ELR (cell line): ENCODE data around the gene ALG2.
A peak's percentile ranks its signal among the peaks of the same experiment; 100 is the strongest.

ENCODE experiments used
- DNase-seq: peaks from one replicate; pipeline ENCODE4 v3.0.0-alpha.2; 2015; ENCODE audit warnings: low read depth

ALG2 gene

GRCh38 chr9:99192786-99193465 is 28.8 kb downstream of the ALG2 start:
- peak; percentile 60 for DNase-seq

GRCh38 chr9:99190597-99191283 is 31.0 kb downstream of the ALG2 start:
- no peak for DNase-seq

DNA sequence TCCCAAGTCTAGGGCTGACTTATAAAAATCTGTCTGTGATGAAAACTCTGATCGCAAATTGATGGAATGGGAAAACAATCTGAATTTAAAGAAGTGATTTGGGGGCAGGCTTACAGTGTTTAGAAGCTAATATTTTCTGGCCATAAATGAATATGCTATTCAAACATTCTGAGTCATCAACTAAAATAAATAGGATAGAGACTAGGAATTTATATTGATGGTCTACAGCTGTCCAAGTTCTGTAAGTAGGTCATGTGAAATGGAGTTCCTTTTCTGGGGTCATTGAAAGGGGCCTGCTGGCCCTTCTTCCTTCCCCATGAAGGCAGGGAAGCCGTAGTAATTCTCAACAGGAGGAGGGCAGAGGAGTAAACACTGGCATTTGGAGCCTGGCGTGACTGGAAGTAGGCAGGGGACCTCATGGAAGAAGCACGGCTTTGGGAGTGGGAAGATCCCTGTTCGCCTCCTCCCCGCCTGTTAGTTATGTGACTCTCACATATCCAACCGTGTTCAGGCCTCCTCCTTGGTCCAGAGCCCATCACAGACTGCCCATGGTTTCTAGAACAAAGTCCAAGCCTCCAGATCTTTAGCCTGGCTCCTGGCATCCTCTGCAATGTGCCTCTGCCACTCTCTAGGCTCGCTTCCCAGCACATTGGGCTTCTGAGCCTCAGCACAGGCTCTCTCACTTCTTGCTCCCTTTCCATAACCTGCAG is 31.7 kb downstream of the ALG2 start:
- DNase-seq, result no peak

DNA sequence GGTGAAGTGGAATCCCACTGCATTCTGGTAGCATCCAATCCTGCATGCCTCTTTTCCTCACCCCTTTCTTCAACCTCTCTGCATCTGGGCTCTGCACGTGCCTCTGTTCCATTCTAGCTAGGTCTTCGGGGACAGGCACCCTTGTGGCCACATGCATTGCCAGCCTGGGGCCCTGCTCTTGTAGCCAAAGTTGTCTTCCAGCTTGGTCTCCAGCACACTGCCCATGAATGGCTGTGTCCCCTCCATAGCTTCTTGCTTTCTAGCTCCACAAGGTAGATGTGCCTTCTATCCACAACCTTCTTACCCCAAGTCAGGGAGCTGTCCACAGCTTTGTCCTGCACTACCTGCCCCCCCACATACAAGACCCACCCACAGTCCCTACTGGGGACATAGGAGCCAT is 32.6 kb downstream of the ALG2 start:
- DNase-seq, result no peak

- DNase-seq, result no peak
Observed at GRCh38 chr9:99187311-99187710, 34.4 kb downstream of the ALG2 start.

DNA sequence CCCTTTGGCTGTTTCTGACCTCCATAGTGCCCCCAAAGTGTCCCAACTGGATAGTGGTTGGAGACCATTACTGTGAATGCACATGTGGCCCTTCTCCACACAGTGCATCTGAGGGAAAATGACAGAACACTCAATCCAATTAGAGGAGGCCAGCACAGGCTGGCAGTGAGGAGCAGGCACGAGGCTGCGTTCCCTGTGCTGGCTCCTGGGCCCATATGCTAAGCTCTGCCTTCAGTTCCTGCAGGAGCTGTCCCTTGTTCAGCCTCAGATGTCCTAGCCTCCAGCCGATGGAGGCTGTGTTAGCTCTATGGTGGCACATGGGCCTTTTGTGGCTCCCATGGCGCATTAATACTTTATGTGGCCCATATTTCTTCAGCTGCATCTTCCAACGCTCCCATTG is 35.8 kb downstream of the ALG2 start:
- no peak for DNase-seq

DNA sequence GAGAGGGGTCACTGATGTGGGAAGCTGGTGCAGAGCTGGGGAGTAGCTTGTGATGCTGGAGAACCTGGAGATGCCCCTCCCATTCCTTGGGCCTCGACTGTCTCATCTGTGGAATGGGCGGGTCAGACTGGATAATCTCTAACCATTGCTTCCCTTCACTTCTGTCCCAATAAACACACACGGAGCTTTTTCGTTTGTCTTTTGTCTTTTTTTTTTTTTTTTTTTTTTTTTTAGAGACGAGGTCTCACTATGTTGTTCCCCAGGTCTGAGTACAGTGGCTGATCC is 36.5 kb downstream of the ALG2 start:
- DNase-seq, result no peak

GRCh38 chr9:99184475-99185347 is 37.0 kb downstream of the ALG2 start:
- DNase-seq, result peak; percentile 90

DNA sequence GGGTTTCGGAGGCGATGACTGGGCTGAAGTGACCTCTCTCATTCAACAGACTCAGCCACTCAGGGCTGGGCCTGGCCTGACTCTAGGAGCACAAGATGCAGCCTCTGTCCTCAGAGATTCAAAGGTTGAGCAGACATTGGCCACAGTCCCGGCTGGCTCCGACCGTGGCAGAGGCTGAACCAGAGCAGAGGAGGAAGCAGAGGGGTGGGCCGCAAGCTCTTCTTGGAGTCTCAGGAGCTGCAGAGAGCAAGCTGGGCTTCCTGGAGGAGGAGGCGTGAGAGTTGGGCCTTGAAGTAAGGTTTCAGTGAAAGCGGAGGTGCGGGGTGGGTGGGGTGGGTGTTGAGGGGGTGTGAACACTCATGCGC is 37.6 kb downstream of the ALG2 start:
- no peak for DNase-seq

GRCh38 chr9:99183616-99184015 is 38.1 kb downstream of the ALG2 start:
- no peak for DNase-seq

- no peak for DNase-seq
Observed at GRCh38 chr9:99182356-99182755, 39.4 kb downstream of the ALG2 start.

GRCh38 chr9:99181621-99182020 is 40.1 kb downstream of the ALG2 start:
- DNase-seq, result peak; percentile 67

DNA sequence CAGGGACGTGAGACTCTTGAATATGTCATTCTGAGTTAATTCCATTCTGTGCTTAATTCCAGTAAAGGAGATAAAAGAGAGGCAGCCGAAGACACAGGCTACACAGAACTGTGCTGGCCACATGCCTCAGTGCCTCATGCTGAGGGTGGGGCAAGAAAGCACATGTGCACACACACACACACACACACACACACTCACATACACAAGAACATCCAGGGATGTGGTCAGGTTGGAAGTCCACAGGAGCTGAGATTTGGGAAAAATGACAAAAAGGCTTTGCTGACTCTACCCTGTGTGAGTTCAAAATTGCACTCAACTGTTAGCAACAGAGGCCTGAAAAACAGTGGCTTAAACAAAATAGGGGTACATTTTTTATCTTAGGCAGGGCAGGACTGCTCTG is 40.5 kb downstream of the ALG2 start:
- no peak for DNase-seq

GRCh38 chr9:99180662-99181061 is 41.1 kb downstream of the ALG2 start:
- no peak for DNase-seq

GRCh38 chr9:99180199-99180598 is 41.5 kb downstream of the ALG2 start:
- DNase-seq, result no peak

- DNase-seq, result no peak
Observed at GRCh38 chr9:99178912-99179872, 42.5 kb downstream of the ALG2 start.

DNA sequence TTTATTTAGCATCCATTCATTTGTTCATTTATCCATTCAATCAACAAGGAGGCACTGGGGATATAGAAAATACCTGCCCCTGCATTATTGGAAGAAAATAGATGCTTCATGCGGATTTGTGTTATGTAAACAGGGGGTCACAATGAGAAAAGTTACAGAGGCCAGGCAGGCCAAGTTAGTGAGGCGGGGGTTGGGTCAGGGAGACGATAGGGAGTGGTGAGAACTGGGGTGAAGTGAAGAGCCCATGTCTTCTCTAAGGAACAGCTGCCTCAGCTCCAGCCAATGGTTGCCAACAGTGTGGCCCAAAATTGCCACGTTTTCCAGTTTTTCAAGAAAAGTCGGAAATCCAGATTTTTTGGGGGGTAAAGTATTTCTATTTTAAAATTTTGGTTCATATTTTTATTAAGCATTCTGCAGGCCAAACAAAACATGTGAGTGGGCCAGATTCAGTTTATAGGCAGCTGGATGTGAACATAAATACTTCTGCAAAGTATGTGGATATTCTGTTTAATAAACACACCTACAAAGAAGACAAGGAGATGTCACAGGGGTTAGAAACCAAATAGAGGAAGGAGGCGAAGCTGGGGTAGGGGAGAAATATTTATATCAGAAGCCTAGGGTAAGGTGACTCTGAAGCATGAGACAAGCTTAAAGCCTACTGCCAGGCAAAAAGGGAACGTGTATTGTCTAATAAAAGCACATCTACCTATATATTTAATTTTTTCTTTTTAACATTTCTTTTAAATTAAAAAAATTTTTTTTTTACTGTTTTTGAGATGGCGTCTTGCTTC is 44.0 kb downstream of the ALG2 start:
- DNase-seq, result no peak

DNA sequence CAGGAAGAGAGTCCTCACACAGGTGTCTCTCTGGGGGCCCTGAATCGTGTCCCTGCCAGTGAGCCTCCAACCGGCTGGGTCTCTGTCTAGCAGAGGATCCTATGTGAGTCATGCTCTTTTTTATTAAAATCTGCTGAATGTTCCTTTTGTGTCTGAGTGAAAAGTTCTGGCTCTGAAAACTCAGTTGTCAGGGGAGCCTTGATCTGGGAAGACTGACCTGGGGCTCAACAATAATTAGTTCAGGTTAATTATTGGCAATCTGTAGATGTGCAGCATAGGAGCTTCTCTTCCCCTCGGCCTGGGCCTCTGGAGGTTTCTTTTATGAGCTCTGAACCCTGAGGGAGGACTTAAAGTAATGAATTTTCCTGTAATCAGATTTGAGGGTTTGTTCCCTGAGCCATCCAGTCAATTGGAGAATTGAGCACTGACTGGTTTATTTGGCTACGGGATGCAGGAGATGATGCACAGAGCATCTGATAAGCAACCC is 45.2 kb downstream of the ALG2 start:
- no peak for DNase-seq

- DNase-seq, result no peak
Observed at GRCh38 chr9:99173570-99174504, 47.9 kb downstream of the ALG2 start.
